HG03025 (cell line): Measurements from ENCODE around the gene B3GALNT1.
A peak's percentile ranks its signal among the peaks of the same experiment; 100 is the strongest.

Source experiments
- ATAC-seq: cut with Tn5 transposase; IDR thresholded peaks from one replicate; pipeline ENCODE4 v1.9.1; 2021; ENCODE audit warnings: mild to moderate bottlenecking, moderate library complexity; ENCODE audit not compliant: unreplicated experiment, low FRiP score

Gene B3GALNT1, protein sequence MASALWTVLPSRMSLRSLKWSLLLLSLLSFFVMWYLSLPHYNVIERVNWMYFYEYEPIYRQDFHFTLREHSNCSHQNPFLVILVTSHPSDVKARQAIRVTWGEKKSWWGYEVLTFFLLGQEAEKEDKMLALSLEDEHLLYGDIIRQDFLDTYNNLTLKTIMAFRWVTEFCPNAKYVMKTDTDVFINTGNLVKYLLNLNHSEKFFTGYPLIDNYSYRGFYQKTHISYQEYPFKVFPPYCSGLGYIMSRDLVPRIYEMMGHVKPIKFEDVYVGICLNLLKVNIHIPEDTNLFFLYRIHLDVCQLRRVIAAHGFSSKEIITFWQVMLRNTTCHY

DNA sequence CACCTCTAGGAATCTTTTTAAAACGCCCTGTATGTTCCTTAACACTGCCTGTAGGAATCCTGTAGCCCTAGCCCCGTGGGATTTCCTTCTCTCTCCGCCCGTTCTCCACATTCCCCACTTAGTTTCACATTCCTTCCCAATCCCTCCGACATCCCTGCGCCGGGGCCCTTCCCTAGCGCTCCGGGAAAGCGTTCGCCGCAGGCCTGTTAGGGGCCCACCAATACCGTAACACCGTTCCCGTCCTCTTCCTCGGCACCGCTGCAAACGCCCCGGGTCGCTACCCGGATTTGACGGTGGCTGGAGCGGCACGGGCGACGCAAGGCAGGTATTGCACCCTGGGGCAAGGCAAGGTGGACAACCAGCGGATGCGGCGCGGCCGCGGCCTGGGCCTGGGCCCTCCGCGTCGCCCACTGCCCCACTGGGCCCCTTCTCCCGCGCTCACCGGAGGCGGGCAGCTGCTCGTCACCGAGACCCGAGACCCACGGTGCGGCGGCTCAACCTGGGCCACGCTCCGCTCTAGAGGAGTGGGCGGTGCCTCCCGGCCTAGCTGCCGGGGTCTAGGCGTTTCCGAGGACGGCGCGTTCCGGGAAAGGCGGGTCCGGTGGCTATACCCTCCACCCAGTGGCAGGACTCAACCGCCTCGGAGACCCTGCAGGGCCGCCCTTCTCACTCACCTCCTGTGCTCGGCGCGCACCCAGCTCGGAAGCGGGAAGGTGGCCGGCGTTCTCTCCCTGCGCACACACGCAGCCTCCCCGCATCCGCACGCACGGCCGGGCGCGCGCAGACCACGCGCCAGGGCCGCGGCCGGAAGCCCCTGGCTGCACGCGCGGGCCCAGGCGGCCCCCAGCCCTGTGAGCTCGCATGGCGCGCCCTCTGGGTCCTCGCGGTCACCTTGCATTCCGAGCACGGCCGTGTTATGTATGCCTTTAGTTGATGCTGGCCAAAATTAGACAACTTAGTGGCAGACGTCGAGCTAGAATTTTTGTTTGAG lies at the start of gene B3GALNT1:
Gene B3GALNT1, minus strand, starts transcription at position 789 of the 991 bp plus-strand sequence. CDS start 18,595 bp downstream, outside the sequence.
- peak; percentile 62 for ATAC-seq

DNA sequence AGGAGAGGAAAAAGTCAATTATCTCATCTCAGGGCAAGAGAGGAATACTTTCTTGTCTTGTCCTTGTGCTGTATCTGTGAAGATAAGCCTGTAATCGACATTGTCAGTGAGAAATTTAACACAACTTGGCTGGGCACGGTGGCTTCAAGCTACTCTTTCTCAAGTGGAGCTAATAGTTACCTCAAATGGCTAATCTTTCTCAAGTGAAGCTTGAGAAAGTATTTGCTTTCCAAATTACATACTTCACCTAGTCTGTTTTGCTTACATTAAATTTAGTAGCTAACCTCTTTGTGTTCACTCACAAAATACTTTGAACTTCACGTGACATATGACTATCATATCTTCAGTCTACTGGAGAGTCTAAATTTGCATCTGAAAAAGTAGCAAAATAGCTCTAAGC lies 48.3 kb upstream of the B3GALNT1 start:
- ATAC-seq, result no peak

DNA sequence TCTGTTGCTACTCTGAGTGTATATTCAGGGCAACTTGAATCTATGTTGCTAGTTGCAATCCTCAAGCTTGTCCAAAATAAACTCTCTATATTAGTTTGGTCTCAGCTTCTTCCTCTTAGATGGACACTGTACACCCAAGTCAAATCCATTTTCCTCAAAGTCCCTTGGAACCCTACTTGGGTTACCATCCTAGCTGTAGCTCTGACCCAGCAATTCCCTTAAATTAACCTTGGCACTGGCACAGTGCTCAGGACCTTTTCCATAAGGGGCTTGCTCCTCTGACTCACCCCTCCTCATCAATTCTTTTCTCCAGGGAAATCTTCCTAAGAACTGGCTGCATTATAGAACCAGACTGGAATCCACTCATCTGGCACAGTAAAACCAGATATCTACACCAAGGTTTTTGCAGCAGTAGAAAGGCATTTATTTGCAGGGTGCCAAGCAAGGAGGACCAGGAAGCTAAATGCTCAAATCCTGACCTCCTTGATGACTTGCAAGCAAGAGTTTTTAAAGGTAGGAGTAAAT lies 44.9 kb upstream of the B3GALNT1 start:
- no peak for ATAC-seq

DNA sequence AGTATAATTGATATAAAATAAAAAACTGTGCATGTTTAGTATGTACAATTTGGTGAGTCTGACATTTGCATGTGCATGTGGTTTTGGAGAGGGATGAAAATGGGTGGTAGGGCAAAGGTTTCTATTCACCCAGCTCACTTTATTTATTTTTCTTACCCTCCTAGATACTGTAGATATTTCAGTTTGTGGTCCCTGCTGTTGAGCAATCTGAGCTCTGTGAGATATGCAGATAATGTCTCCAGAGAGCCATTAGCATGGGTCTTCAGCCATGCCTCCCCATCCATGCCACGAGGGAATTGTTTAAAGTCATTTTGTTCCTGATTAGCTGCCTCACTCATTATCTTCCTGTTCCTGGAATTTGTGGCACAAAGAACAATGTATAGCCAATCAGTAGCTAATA lies 44.4 kb upstream of the B3GALNT1 start:
- no peak for ATAC-seq

DNA sequence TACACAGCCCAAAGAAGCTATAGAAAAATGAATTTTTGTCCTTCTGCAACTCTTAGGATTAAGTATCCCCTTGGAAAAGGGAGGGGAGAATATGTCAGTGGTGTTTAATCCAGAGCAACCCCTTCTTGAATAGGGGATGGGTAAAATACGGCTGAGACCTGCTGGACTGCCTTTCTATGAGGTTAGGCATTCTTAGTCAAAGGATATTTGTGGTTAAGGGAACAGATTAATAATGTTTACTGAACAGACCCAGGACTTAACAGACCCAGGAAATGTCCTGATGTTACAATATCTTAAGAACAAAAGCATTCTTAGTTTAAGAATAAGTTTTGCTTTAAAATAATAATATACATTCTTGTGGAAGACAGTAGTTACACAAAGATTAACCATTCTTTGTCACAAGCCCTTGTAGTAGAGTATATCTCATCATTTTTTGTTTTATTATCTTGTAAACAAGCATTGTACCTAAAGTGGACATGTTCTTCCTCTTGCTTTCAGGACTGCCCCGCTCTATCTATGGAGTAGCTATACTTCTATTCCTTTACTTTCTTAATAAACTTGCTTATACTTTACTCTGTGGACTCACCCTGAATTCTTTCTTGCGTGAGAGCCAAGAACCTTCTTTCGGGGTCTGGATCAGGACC lies 43.8 kb upstream of the B3GALNT1 start:
- no peak for ATAC-seq

DNA sequence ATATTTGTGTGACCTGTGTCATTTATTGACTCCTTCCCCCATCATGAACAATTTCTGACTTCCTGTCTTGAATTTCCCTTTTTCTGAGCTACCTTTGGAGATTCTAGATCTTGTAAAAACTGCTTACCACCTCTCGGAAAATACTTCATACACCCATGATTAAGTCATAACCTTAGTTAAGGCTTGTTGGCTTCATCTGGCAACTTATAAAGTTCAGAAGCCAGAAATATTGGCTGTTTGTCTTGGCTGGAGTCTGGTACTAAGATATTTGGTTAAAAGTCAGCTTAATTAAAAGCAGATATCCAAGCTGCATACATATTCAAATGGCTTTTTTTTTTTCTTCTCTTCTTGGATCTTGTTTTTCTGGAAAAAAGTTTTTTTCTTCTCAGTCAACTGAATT lies 37.3 kb upstream of the B3GALNT1 start:
- ATAC-seq, result no peak

DNA sequence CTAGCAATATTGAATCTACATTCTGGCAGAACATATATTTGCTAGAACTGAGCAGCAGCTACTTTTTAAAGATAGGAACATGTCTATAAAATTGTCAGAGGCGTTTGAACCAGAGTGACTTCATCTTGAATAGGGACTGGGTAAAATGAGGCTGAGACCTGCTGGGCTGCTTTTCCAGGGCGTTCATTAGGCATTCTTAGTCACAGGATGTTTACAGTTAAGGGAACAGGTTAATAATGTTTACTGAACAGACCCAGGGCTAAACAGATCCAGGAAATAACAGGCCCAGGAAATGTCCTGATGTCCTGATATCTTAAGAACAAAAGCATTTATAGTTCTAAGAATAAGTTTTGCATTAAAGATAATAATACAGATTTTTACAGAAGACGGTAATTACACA lies 34.5 kb upstream of the B3GALNT1 start:
- no peak for ATAC-seq

DNA sequence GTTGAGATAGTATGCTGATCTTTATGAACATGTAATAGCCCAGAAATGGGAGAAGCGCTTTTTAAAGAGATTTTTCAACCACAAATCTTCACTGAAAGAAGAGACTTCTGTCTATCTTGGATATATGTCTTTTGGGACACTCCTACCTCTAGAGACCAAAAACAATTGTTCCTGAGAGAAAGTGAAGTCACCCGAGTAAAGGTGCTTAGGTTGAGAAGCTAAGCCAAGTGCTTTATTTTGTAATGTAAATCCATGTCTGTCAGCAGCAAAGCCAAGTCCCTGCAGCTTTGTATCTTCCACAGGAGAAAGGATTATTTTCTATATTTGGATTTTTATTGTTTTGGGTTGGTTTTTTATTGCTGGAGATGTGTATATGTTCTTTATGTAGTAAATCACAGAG lies 32.1 kb upstream of the B3GALNT1 start:
- no peak for ATAC-seq

DNA sequence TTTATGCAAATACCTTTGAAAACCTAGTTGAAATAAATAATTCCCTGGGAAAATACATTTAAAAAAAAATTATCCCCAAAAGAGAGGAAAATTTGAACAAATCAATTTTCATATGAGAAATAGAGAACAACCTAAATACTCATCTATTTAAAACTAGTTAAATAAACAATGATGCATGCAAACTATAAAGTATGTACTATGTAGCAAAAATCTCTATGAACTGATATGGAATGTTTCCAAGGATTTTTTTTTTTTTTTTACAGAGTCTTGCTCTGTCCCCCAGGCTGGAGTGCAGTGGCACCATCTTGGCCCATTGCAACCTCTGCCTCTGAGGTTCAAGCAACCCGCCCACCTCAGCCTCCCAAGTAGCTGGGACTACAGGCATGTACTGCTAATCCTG lies 27.2 kb upstream of the B3GALNT1 start:
- no peak for ATAC-seq

DNA sequence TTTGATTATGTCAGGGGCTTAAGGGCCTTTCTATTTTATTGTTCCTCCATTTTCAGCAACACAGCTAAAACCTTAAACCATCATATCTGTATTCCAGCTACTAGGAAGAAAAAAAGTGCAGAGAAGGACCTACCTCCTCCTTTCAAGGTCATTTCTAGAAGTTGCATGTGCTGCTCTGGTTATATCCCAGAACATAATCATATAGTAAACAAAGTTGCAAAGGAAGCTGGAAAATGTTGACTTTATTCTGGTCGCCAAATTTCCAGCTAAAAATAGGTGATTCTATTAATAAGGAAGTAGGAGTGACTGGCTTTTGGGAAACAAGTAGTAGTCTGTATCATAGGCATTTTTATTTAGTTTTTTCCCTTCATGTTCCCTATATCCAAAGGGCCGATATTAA lies 21.3 kb upstream of the B3GALNT1 start:
- ATAC-seq, result no peak

DNA sequence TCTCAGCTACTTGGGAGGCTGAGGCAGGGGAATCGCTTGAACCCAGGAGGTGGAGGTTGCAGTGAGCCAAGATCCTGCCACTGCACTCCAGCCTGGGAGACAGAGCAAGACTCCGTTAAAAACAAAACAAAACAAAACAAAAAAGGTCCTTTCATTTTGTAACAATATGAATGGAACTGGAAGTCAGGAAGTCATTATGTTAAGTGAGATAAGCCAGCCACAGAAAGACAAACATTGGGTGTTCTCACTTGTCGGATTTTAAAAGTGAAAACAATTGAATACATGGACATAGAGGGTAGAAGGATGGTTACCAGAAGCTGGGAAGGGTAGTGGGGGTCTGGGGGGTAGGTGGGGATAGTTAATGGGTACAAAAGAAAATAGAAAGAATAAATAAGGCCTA lies 12.5 kb upstream of the B3GALNT1 start:
- ATAC-seq, result no peak

DNA sequence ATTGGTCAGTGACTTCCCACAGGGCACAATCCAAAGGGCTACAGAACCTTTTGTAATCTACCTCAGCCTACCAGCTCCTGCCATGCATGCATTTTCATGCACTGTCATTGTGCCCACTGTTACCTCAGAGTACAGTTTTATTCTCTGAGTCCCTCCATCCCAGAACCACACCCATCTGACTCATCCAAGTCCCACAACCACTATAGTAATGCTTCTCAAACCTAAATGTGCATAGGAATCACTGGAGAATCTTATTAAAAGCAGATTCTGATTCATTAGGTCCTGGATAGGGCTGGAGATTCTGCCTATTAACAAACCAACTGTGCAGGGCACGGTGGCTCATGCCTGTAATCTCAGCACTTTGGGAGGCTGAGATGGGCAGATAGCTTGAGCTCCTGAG lies 3.7 kb upstream of the B3GALNT1 start:
- ATAC-seq, result no peak

DNA sequence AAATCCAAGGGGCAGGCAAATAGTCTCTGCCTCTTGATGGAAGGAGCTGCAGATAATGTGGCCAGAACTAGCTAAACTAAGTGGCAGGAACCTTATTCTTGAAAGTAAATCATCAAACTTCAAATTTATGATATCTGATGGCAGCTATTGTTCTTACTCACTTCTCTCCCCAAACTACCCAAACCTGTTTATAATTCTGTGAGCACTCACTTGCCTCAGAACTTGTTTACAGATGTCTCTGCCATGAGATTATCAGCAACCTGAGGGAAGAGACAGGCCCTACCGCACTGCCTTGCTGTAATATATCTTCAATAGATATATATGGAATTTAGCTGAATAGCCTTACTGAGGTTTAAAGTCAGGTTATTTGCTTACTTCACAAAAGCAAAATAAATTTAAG lies 2.2 kb upstream of the B3GALNT1 start:
- no peak for ATAC-seq

DNA sequence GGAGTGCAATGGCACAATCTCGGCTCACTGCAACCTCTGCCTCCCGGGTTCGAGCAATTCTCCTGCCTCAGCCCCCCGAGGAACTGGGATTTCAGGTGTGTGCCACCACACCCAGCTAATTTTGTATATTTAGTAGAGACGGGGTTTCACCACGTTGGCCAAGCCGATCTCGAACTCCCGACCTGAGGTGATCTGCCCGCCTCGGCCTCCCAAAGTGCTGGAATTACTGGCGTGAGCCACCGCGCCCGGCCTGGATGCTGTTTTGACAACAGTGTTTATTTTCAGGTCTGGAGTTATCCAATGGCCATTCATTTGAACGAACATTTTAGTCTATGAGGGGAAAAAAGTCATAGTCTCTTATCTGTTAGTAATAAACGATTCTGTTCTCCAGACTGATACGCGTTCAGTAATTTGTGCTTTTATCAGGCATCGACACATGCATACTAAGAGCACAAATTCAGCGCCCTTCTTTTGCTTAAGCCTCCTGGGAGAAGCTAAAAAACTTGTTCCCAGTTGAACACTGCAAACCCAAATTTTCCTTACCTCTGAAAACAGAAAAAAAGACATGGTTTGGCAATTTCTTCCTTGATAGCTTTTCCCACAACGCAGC lies 1.3 kb downstream of the B3GALNT1 start:
- ATAC-seq, result no peak

DNA sequence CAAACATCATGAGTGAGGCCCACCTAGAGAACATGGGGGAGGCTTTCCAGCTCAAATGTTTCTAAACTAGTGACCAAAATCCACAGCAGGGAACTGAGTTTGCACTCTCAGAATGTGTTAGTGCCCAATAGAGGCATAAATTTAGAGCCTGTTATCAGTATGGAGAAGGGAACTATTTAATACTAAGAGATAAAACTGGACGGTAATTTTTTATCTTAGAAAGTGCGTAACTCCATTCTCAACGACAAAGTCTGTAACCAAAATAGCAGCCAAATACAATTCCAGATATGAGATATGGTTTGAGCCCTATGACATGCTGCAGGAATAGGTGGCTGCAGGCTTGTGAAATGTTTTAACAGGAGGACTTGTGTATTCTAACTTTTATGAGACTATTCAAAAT lies 3.5 kb downstream of the B3GALNT1 start:
- ATAC-seq, result no peak

DNA sequence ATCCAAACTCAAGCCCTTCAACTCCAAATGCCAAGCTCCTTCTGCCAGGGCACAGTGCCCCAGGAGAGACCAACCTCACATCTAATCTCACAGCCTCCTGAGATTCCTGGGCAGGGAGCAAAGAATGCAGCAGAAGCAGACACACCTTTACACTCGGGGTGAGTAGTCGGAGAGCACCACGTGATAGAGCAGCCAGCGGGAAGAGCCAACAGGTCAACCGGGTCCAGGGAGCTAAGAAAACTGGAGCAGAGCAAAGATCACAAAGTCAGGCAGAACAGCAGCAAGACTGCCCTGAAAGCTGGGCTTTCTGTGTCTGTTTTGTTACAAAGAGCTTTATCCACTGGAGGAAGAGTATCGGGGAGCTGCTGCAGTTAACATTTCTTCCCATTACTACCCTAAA lies 4.2 kb downstream of the B3GALNT1 start:
- ATAC-seq, result no peak

DNA sequence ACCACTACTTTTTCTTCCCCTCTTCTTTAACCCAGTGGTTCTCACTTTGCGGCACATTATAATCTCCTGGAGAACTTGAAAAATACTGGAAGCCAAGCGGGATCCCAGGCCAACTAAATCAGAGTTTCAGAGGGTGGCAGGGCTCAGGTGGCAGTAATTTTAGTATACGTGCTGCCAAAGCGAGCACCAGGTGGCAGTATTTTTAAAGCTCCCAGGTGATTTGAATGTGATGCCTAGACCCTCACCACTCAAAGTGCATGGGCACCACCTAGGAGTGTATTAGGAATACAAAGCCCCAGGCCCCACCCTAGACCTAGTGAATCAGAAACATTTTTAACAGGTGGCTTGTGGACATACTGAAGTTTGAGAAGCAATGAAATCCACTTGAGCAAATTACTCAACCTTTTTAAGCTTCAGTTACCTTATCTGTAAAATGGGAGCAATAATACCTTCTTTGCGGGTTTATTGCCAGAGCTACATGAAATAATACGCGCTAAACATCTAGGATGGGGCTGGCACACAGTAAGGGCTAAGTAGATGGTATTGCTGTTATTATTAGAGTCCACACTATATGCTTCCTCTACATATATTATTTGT lies 8.3 kb downstream of the B3GALNT1 start:
- ATAC-seq, result no peak

DNA sequence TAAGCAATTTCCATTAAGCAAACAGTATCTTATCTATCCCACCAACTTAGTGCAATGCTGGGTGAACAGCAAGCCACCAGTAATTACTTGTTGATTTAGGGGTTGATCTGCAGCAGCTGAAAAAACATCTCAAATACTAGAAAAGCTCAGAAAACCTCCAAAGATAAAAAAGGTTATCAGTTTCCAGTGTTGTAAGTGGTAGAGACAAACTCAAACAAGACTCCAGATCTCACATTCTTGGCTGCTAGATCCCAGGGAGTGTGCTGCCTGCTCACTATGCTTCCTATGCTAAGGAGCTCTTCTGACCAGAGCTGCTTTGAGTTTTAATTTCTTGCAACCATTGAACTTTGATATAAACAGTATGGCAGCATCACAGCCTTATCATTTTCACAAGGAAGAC lies 11.3 kb downstream of the B3GALNT1 start:
- ATAC-seq, result no peak

DNA sequence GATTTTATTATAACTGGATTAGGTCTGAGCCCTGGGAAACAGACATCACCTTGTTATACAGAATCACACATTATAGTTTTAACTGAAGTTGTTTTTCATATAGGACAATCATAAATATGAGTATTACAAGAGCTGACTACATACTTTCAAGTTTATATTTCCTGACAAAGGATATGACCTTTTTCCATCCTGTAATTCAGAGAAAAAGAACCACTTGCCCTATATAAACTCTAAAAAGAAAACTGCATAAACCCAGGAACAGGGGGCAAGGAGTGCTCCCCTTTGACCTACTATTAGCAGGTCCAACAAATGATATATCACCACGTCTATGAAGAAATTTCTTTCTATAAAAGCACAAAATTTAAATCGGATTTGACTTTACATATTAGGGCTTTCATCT lies 20.9 kb downstream of the B3GALNT1 start:
- ATAC-seq, result no peak

DNA sequence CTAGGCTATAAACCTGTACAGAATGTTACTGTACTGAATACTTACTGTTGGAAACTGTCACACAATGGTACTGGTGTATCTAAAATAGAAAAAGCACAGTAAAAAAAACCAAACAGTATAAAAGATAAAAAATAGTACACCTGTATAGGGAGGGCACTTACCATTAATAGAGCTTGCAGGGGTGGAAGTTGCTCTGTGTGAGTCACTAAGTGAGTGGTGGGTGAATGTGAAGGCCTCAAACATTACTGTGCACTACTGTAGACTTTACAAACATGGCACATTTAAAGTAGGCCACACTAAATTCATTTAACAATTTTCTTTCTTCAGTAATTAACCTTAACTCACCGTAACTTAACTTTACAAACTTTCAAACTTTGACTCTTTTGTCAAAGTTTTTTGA lies 22.0 kb downstream of the B3GALNT1 start:
- no peak for ATAC-seq
